DOHH2 (cell line): Measurements from ENCODE around the gene PPP5C.

Source experiments
- H3F3A ChIP-seq: fragments of 200-600 bp; sonication (generic), shearing (Covaris generic); 2 replicates; pipeline ENCODE4 v1.6.0; 2016; ENCODE audit warnings: antibody characterized with exemption, mild to moderate bottlenecking; ENCODE audit not compliant: control insufficient read depth, insufficient read depth
- H3K27ac ChIP-seq: fragments of 200-600 bp; sonication (generic); 2 replicates; pipeline ENCODE4 v1.5.1; 2014; ENCODE audit warnings: low read depth, mild to moderate bottlenecking, low read length, moderate library complexity
- H3K27me3 ChIP-seq: fragments of 200-600 bp; sonication (generic); 2 replicates; pipeline ENCODE4 v1.6.1; 2014; ENCODE audit warnings: mild to moderate bottlenecking, low read length, mixed read lengths; ENCODE audit not compliant: control insufficient read depth
- H3K36me3 ChIP-seq: fragments of 200-600 bp; sonication (generic); 2 replicates; pipeline ENCODE4 v1.6.1; 2014; ENCODE audit warnings: mild to moderate bottlenecking, low read length, moderate library complexity, mixed read lengths; ENCODE audit not compliant: control insufficient read depth
- H3K4me1 ChIP-seq: fragments of 200-600 bp; sonication (generic); 2 replicates; pipeline ENCODE4 v1.6.1; 2014; ENCODE audit warnings: mild to moderate bottlenecking, low read length, mixed read lengths; ENCODE audit not compliant: control insufficient read depth
- H3K4me2 ChIP-seq: fragments of 200-600 bp; sonication (generic); 2 replicates; pipeline ENCODE4 v1.6.0; 2014; ENCODE audit warnings: mild to moderate bottlenecking, low read length, moderate library complexity
- H3K4me3 ChIP-seq: fragments of 200-600 bp; sonication (generic); 2 replicates; pipeline ENCODE4 v1.5.1; 2014; ENCODE audit warnings: mild to moderate bottlenecking, low read length, mixed read lengths
- H3K79me2 ChIP-seq: fragments of 200-600 bp; sonication (generic); 2 replicates; pipeline ENCODE4 v1.6.1; 2014; ENCODE audit warnings: mild to moderate bottlenecking, low read length, mixed read lengths; ENCODE audit not compliant: control insufficient read depth
- H3K9me2 ChIP-seq: fragments of 200-600 bp; sonication (generic); replicated peaks from 2 replicates; pipeline ENCODE4 v1.6.1; 2014; ENCODE audit warnings: mild to moderate bottlenecking, low read length, mixed read lengths; ENCODE audit not compliant: control insufficient read depth
- H3K9me3 ChIP-seq: fragments of 200-600 bp; sonication (generic); 2 replicates; pipeline ENCODE4 v1.6.1; 2014; ENCODE audit warnings: antibody characterized with exemption, low read length, mixed read lengths; ENCODE audit not compliant: control insufficient read depth, insufficient read depth
- H4K20me1 ChIP-seq: fragments of 200-600 bp; sonication (generic); 2 replicates; pipeline ENCODE4 v1.6.0; 2014; ENCODE audit warnings: low read depth, mild to moderate bottlenecking, antibody characterized with exemption, low read length, moderate library complexity; ENCODE audit not compliant: control insufficient read depth, insufficient read depth
- CTCF ChIP-seq: fragments of 200-600 bp; sonication (generic); IDR thresholded peaks from one replicate; pipeline ENCODE4 v1.5.1; 2014; ENCODE audit warnings: antibody characterized with exemption, mild to moderate bottlenecking, low read depth, low read length; ENCODE audit not compliant: poor library complexity, severe bottlenecking
- EZH2phosphoT487 ChIP-seq: fragments of 200-600 bp; sonication (generic); IDR thresholded peaks from 2 replicates; pipeline ENCODE4 v1.6.1; 2017; ENCODE audit warnings: borderline replicate concordance, mild to moderate bottlenecking, antibody characterized with exemption, low read length, moderate library complexity, mixed read lengths

The PPP5C gene

GRCh38 chr19:46299004-46299509, 47.8 kb upstream of the PPP5C start:
- TF ChIP-seq CTCF (no peak), EZH2phosphoT487 (no peak)
- Histone ChIP-seq H4K20me1 (no peaks in the 10 kb centered on the region), H3F3A (no peaks in the 10 kb centered on the region), H3K36me3 (no peaks in the 10 kb centered on the region), H3K79me2 (no peaks in the 10 kb centered on the region), H3K9me2 (no peaks in the 10 kb centered on the region), H3K27ac (no peak overlapping the region), H3K9me3 (no peaks in the 10 kb centered on the region), H3K4me2 (no peak overlapping the region), H3K4me1 (peaks cover 7% of the 10 kb centered on the region; the same call in 1 of the 2 replicates), H3K4me3 (no peak overlapping the region), H3K27me3 (peaks cover 3% of the 10 kb centered on the region; the same call in 1 of the 2 replicates)

GRCh38 chr19:46299695-46300094, 47.2 kb upstream of the PPP5C start:
- Histone ChIP-seq H3K27me3 (peaks cover 3% of the 10 kb centered on the region; the same call in 1 of the 2 replicates), H3K36me3 (no peaks in the 10 kb centered on the region), H3K9me2 (no peaks in the 10 kb centered on the region), H3K4me1 (peaks cover 7% of the 10 kb centered on the region; the same call in 1 of the 2 replicates), H3K9me3 (no peaks in the 10 kb centered on the region), H3K27ac (no peak overlapping the region), H3K4me2 (no peak overlapping the region), H3F3A (no peaks in the 10 kb centered on the region), H3K79me2 (no peaks in the 10 kb centered on the region), H3K4me3 (no peak overlapping the region), H4K20me1 (no peaks in the 10 kb centered on the region)
- no peak for TF ChIP-seq EZH2phosphoT487
- no peak for TF ChIP-seq CTCF

- no peak overlapping the region for H3K4me3 ChIP-seq
- no peak for TF ChIP-seq CTCF
- no peak for TF ChIP-seq EZH2phosphoT487
- no peaks in the 10 kb centered on the region for H3K36me3 ChIP-seq
- H3K4me2 ChIP-seq, result no peak overlapping the region
- peaks cover 7% of the 10 kb centered on the region; the same call in 1 of the 2 replicates for H3K4me1 ChIP-seq
- H3K27ac ChIP-seq, result no peak overlapping the region
- H3K27me3 ChIP-seq, result no peaks in the 10 kb centered on the region
- 0 out of 2 replicates have a peak, but pooled peaks cover 2% of the 10 kb centered on the region for H3K9me3 ChIP-seq
- no peaks in the 10 kb centered on the region for H3F3A ChIP-seq
- no peaks in the 10 kb centered on the region for H3K9me2 ChIP-seq
- no peaks in the 10 kb centered on the region for H4K20me1 ChIP-seq
- H3K79me2 ChIP-seq, result no peaks in the 10 kb centered on the region
Observed at GRCh38 chr19:46303322-46303690, 43.6 kb upstream of the PPP5C start.
